Astrocyte (in vitro differentiated cells and primary cell): Measurements from ENCODE around the gene C10orf90.

ENCODE experiments used
- CTCF ChIP-seq: IDR thresholded peaks from 2 replicates; pipeline ENCODE4 v1.5.1; 2011; ENCODE audit warnings: low read depth, mild to moderate bottlenecking, inconsistent platforms, low read length, moderate library complexity; ENCODE audit not compliant: insufficient read depth
- EZH2 ChIP-seq: IDR thresholded peaks from 2 replicates; pipeline ENCODE4 v1.6.1; 2012; ENCODE audit warnings: mild to moderate bottlenecking, low read length, inconsistent platforms; ENCODE audit not compliant: insufficient read depth

DNA sequence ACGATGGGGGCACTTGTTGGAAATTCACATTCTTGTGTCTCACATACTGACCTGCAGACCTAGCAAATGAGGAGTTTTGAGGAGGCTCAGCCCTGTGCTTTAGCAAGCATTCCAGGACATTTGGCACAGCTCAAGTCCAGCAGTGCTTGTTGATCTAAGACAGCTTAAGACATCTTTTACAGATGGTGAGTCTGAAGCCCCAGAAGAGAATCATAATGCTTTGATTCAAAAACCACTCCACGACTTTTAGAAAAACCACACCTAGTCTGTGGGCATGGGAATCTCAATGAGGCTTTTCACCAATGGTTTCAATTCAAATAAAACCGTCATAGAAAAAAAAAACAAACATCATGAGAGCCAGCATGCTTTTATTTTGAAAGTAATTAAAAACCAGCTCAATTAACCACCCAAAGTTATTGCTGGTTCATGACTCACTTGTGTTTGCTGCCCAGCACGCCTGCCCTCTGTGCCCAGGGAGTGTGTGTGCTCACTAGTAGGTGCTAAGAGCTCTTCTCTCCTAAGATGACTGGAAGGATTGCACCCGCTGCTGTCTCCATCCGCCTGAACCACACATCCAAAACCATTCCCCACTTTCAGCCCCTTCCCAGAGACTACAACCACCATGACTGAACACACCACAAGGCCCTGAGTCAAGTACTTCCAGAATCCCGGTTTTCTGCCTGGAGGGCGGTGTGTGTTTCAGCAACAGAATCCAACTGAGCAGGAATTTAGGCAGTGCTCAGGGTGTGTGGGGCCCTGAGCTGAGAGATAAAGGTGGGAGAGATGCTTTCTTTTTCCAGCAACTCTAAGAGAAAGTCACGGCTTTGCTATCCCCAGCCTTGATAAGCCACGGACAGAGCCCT, 152.0 kb downstream of the C10orf90 start:
- no peak for TF ChIP-seq CTCF
- TF ChIP-seq EZH2, result no peak
